Tibial nerve (tissue), 3 donors: ENCODE data around the gene SLC9C1.

Experiments used
- POLR2A ChIP-seq, 2 donors: fragments of 450-650 bp; IDR thresholded peaks; one replicate each; pipeline ENCODE4 v1.6.1; 2017; ENCODE audit warnings: antibody characterized with exemption in 2 of 2, mild to moderate bottlenecking in 2 of 2, moderate library complexity in 2 of 2
- TF ChIP-seq, protein P1 (sequence below), 5 experiments: fragments of 200-600 bp in 3 of 5; fragments of 450-650 bp in 2 of 5; sonication (generic) in 3 of 5; IDR thresholded peaks; one replicate each; pipeline ENCODE4 v1.5.1; 2016 to 2019; ENCODE audit warnings: antibody characterized with exemption in 5 of 5, mild to moderate bottlenecking in 3 of 5, moderate library complexity in 2 of 5

DNA sequence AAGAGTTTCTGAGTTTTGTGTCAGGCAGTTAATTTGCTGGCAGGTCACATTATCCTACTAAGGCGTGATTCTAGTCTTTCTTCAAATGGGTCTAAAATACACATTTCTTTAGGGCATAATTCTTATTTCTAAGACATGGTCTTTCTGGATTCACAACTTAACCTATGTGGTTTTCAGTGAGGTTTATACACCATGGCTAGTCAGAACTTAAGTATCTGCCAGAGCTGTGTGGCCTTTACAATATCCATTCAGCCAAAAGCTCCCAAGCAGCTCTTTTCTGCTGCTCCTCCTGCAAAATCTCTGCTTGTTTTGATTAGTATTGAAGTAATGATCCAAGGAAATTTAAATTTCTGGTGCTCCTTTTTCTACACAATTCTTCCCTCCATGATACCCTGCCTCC is 33.5 kb downstream of the SLC9C1 start:
- TF ChIP-seq, protein P1, sequence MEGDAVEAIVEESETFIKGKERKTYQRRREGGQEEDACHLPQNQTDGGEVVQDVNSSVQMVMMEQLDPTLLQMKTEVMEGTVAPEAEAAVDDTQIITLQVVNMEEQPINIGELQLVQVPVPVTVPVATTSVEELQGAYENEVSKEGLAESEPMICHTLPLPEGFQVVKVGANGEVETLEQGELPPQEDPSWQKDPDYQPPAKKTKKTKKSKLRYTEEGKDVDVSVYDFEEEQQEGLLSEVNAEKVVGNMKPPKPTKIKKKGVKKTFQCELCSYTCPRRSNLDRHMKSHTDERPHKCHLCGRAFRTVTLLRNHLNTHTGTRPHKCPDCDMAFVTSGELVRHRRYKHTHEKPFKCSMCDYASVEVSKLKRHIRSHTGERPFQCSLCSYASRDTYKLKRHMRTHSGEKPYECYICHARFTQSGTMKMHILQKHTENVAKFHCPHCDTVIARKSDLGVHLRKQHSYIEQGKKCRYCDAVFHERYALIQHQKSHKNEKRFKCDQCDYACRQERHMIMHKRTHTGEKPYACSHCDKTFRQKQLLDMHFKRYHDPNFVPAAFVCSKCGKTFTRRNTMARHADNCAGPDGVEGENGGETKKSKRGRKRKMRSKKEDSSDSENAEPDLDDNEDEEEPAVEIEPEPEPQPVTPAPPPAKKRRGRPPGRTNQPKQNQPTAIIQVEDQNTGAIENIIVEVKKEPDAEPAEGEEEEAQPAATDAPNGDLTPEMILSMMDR (IDR thresholded peaks at IDR 0.05) = no peak
- no peak for TF ChIP-seq POLR2A (IDR thresholded peaks at IDR 0.05)
